ENCODE results near the gene LHFPL2.
A peak's percentile ranks its signal among the peaks of the same experiment; 100 is the strongest.

LHFPL2 gene

DNA sequence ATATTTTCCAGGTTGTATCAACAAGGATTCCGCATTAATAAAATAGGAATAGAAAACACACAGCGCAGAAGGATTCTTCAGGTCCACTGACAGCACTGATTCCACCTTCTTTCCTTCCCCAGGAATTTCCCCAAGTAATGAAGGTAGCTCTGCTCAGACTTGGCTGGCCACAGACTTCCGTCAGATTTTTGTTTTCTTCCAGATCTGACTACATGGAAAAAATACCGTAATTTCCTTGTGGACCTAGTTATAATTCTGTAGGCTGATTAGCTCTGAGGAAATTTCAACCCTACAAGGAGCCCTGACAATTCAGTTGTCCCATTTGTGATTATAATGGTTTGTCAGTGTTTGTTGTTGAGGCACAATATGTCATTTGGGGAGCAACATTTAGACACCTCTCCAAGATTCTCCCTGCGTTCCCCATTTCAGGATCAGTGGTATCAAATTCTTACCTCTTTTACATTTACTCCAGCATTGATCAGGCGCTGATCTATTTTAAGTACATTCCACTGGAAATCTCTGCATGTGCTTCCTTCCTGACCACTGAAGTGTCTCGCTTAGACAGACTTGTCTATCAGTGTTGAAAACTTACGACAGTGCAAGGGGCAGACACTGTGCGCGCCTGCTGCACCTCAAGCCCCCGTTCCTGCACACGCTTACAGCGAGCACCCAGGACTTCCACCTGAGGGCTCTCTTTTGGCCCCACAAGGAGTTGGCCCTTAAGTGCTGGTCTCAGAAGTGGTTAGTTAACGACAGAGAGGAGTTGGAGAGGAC lies 94.8 kb downstream of the LHFPL2 start:
- TF ChIP-seq, protein P1, sequence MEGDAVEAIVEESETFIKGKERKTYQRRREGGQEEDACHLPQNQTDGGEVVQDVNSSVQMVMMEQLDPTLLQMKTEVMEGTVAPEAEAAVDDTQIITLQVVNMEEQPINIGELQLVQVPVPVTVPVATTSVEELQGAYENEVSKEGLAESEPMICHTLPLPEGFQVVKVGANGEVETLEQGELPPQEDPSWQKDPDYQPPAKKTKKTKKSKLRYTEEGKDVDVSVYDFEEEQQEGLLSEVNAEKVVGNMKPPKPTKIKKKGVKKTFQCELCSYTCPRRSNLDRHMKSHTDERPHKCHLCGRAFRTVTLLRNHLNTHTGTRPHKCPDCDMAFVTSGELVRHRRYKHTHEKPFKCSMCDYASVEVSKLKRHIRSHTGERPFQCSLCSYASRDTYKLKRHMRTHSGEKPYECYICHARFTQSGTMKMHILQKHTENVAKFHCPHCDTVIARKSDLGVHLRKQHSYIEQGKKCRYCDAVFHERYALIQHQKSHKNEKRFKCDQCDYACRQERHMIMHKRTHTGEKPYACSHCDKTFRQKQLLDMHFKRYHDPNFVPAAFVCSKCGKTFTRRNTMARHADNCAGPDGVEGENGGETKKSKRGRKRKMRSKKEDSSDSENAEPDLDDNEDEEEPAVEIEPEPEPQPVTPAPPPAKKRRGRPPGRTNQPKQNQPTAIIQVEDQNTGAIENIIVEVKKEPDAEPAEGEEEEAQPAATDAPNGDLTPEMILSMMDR (IDR thresholded peaks at IDR 0.05; ENCODE audit: low read length, missing control alignments): no peak
- no peak overlapping the region for H3K4me3 ChIP-seq (replicated peaks; ENCODE audit: low read depth, low read length)
- no peak for DNase-seq (ENCODE audit: low read depth)

DNA sequence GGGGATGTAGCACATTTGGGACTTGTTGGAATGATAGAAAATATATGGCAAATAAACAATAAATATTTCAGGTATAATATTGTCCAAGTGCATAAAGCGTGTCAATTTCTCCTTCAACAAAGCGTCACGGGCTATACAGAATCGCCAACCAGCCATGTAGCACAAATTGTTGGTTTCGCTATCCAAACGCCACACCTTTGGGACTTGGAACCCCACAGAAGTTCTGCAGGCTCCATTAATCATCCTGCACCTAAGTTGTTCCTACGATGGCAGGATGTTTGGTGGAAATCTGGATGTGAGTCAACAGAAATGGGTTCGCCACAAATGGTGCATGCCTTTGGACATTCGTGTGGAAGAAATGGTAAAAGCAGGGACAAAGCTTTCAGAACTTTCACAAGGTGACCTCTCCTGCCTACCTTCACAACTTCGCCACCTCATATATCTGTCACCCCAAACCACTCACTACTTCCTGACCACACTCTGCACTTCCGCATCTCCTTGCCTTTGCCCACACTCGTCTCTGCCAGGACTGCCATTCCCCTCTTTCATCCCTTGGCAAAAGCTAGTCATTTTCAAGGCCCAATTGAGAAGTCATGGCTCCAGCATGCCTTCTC lies 95.7 kb downstream of the LHFPL2 start:
- TF ChIP-seq, protein P1 (IDR thresholded peaks at IDR 0.05; ENCODE audit: low read length, missing control alignments): no peak
- DNase-seq (ENCODE audit: low read depth): no peak
- no peak overlapping the region for H3K4me3 ChIP-seq (replicated peaks; ENCODE audit: low read depth, low read length)

DNA sequence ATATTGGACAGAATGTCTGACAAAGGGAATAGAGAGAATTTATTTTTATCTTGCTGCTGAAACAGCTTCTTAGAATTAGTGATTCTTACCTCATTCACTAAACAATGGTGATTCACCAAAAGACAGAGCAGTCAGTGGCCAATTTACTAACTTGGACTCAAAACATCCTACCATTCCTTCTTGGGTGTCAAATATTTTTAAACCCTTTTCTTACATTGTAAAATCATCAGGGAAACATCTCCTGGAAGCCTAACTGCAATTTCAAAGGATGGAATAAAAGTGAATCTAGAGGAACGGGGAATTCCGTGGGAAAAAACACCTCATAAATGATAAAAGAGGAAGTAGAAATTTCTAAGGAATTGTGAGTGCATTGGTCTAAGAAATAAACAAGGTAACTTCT lies 97.7 kb downstream of the LHFPL2 start:
- TF ChIP-seq, protein P1 (IDR thresholded peaks at IDR 0.05; ENCODE audit: low read length, missing control alignments): no peak
- DNase-seq (ENCODE audit: low read depth): no peak
- no peak overlapping the region for H3K4me3 ChIP-seq (replicated peaks; ENCODE audit: low read depth, low read length)

DNA sequence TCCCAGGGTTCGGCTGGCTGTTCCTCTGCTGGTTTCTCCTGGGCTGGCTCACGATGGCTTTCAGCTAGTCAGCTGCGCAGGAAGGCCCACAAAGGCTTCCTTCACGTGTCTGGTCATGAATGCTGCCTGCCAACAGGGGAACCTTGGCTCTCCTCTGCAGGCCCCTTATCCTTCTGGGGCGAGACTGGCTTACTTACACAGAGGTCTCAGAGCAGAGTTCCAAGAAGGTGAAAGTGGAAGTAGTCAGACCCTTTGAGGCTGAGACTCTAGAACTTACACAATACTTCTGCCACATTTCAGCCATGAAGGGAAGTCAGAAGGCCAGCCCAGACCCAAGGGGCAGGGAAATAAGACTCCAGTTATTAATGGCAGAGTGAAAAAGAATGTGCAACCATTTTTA lies 99.5 kb downstream of the LHFPL2 start:
- H3K4me3 ChIP-seq (replicated peaks; ENCODE audit: low read depth, low read length): no peak overlapping the region
- TF ChIP-seq, protein P1 (IDR thresholded peaks at IDR 0.05; ENCODE audit: low read length, missing control alignments): no peak
- DNase-seq (ENCODE audit: low read depth): peak; percentile 65

DNA sequence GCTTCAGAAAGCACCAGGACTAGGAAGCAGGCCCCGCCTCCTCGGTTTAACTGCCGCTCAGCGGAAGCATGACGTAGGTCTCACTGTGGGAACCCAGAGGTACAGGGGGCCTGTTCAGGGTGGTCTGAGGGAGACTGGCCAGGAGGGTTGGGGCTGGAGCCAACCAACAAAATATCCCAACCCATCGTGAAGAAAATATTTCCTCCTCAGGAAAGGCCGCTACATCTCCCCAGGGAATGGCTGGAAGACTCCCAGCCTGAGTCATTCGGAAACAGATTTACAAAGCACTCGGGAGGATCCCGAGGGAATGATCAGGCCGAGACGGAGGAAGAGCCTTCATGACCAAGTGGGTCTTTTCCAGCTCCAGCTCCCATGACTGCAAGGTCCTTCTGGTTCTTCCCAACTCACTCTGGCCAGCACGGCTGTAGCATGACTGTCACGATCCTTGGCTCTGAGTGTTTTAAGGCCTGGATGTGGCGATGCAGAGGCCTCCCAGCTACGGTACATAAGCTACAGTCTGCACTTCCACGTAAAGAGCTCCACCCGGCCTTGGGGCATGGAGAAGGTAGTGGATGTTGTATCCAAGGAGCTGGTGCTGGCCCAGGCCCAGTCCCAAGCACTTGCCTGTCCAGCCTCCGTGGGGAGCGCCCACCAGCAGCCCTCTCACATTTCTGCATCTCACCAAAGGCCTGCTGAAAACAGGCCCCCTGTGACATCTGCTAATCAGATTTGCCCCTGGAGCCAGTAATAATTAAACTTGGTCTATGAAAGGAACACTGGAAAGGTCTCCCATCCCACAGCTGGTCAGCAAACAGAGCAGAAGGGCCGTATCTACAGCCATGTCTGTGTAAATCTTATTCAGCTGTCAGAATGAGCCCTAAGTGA lies 100.6 kb downstream of the LHFPL2 start:
- DNase-seq (ENCODE audit: low read depth): peak; percentile 100
- H3K4me3 ChIP-seq (replicated peaks; ENCODE audit: low read depth, low read length): no peak overlapping the region
- TF ChIP-seq, protein P1 (IDR thresholded peaks at IDR 0.05; ENCODE audit: low read length, missing control alignments): no peak

DNA sequence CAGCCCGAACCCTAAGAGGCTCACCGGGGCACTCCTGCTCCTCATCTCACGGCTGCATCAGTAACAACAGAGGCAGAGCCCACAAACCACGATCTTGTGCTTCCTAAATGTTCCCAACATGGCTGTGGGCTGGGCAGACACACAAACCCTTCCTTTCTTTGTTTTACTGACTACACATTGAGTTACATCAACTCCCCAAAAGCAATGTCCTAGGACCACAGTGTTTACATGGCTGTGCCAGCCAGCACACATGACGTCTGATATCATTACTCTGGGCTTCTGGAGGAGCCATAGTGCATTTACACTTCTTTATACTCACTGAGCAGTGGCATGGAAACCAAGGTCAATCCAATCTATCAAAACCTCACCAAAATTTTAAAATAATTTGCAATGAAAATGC lies 101.4 kb downstream of the LHFPL2 start:
- peak; percentile 79 for DNase-seq (ENCODE audit: low read depth)
- peak overlapping the region; percentile 3 for H3K4me3 ChIP-seq (replicated peaks; ENCODE audit: low read depth, low read length)
- TF ChIP-seq, protein P1 (IDR thresholded peaks at IDR 0.05; ENCODE audit: low read length, missing control alignments): no peak

Data from fibroblast of pulmonary artery (primary cell).